A673 (cell line): ENCODE measurements around the gene PRND. TPM values are rescaled to one million over a fixed set of nuclear protein-coding genes. Genes with fewer than 3 reads are reported as not detected.
A peak's percentile ranks its signal among the peaks of the same experiment; 100 is the strongest.

Experiments
- BruUV-seq: library from RNA; stranded (reverse); fragments of 400-500 nt; replicated peaks from 2 replicates; lab custom pipeline; 2021; lab: Mats Ljungman, UMichigan
- CTCF ChIA-PET: fragments of 300-600 bp; sonication (Branson Sonifier 250); formaldehyde crosslinking; loops from one replicate; lab custom pipeline; 2022; ENCODE audit warnings: antibody characterized with exemption; lab: Charles Lee
- POLR2A ChIA-PET: fragments of 300-600 bp; sonication (Branson Sonifier 250); formaldehyde crosslinking; loops from one replicate; lab custom pipeline; 2022; ENCODE audit warnings: antibody characterized with exemption; ENCODE audit not compliant: low non-redundant PET; lab: Charles Lee
- DNase-seq: peaks from one replicate; pipeline ENCODE4 v3.0.0-alpha.2; 2015; ENCODE audit warnings: low spot score
- H3K27ac ChIP-seq: fragments of 200-600 bp; sonication (generic); 2 replicates; pipeline ENCODE4 v1.5.1; 2016; ENCODE audit warnings: mixed run types, low read depth, mild to moderate bottlenecking, mixed read lengths, antibody characterized with exemption, low read length; ENCODE audit not compliant: poor library complexity, severe bottlenecking
- H3K27me3 ChIP-seq: fragments of 200-600 bp; sonication (generic); replicated peaks from 2 replicates; pipeline ENCODE4 v1.6.1; 2017; ENCODE audit warnings: mixed run types, low read depth, mild to moderate bottlenecking, mixed read lengths, antibody characterized with exemption, low read length; ENCODE audit not compliant: insufficient read depth, poor library complexity
- H3K36me3 ChIP-seq: fragments of 200-600 bp; sonication (generic); 2 replicates; pipeline ENCODE4 v1.6.1; 2016; ENCODE audit warnings: mixed run types, mild to moderate bottlenecking, mixed read lengths, antibody characterized with exemption, low read length; ENCODE audit not compliant: insufficient read depth, poor library complexity, severe bottlenecking
- H3K4me1 ChIP-seq: fragments of 200-600 bp; sonication (generic); 2 replicates; pipeline ENCODE4 v1.6.1; 2017; ENCODE audit warnings: mixed run types, mild to moderate bottlenecking, mixed read lengths, antibody characterized with exemption, low read length; ENCODE audit not compliant: insufficient read depth, poor library complexity, severe bottlenecking
- H3K4me3 ChIP-seq: fragments of 200-600 bp; sonication (generic); 2 replicates; pipeline ENCODE4 v1.5.1; 2016; ENCODE audit warnings: low read depth, mixed run types, mild to moderate bottlenecking, mixed read lengths, low read length; ENCODE audit not compliant: poor library complexity, severe bottlenecking
- H3K9me3 ChIP-seq: fragments of 200-600 bp; sonication (generic); 2 replicates; pipeline ENCODE4 v1.6.1; 2016; ENCODE audit warnings: mixed run types, low read depth, mild to moderate bottlenecking, mixed read lengths, antibody characterized with exemption, low read length; ENCODE audit not compliant: poor library complexity, severe bottlenecking
- EZH2 ChIP-seq: fragments of 200-600 bp; sonication (generic); IDR thresholded peaks from 2 replicates; pipeline ENCODE4 v1.6.1; 2017; ENCODE audit warnings: borderline replicate concordance, low read depth, mild to moderate bottlenecking, mixed read lengths, antibody characterized with exemption, low read length; ENCODE audit not compliant: poor library complexity, severe bottlenecking
- intact Hi-C: fragments of 100-400 bp; cut with micrococcal nuclease; formaldehyde crosslinking; loops from one replicate; pipeline ENCODE4 v1.10.0; 2022; ENCODE audit not compliant: unreplicated experiment
- total RNA-seq: library from RNA; stranded (reverse); gene quantifications from 2 replicates; pipeline ENCODE4 v1.2.3, GENCODE V29; 2021
- TF ChIP-seq, protein P1 (sequence below): fragments of 300-800, 200-600 bp; sonication (generic); conservative IDR thresholded peaks from 2 replicates; pipeline ENCODE4 v1.5.1; 2017; ENCODE audit warnings: low read depth, mild to moderate bottlenecking, antibody characterized with exemption, low read length, moderate library complexity, mixed read lengths

Gene PRND
- total RNA-seq, 1 experiment from 2014 or later, result 0.09 TPM

DNA sequence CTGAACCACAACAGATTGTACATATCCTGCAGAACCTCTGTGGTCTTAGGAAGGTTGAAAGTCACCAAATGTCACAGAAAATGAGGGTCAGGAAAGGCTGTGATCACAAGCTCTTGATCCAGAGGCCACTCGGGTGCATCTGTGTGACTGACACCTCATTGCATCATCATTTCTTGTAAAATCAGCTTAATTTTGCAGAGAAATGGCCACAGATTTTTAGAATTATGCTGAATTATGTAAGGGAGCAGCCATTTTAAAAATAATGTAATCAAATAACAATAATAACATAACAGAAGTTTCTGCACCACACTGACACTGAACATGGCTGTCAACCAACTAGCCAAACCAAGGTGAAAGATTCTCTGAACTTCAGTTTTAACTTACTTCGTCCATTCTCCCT lies 32.5 kb upstream of the PRND start:
- Histone ChIP-seq H3K36me3 (no peaks in the 10 kb centered on the region), H3K4me1 (peaks cover 37% of the 10 kb centered on the region), H3K4me3 (no peak overlapping the region), H3K27me3 (no peaks in the 10 kb centered on the region), H3K27ac (peak overlapping the region; percentile 56), H3K9me3 (no peaks in the 10 kb centered on the region)
- no TSS peak for BruUV-seq
- ChIA-PET CTCF (no interaction called here), POLR2A (interaction anchor here (0.6 to 0.8 kb wide), 2 partner anchors 10 to 835 kb away, joined by 5 read pairs; no protein-coding TSS in a partner anchor)
- TF ChIP-seq, protein P1, sequence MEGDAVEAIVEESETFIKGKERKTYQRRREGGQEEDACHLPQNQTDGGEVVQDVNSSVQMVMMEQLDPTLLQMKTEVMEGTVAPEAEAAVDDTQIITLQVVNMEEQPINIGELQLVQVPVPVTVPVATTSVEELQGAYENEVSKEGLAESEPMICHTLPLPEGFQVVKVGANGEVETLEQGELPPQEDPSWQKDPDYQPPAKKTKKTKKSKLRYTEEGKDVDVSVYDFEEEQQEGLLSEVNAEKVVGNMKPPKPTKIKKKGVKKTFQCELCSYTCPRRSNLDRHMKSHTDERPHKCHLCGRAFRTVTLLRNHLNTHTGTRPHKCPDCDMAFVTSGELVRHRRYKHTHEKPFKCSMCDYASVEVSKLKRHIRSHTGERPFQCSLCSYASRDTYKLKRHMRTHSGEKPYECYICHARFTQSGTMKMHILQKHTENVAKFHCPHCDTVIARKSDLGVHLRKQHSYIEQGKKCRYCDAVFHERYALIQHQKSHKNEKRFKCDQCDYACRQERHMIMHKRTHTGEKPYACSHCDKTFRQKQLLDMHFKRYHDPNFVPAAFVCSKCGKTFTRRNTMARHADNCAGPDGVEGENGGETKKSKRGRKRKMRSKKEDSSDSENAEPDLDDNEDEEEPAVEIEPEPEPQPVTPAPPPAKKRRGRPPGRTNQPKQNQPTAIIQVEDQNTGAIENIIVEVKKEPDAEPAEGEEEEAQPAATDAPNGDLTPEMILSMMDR, result no peak
- intact Hi-C loops, result no loop called here
- no peak for DNase-seq

DNA sequence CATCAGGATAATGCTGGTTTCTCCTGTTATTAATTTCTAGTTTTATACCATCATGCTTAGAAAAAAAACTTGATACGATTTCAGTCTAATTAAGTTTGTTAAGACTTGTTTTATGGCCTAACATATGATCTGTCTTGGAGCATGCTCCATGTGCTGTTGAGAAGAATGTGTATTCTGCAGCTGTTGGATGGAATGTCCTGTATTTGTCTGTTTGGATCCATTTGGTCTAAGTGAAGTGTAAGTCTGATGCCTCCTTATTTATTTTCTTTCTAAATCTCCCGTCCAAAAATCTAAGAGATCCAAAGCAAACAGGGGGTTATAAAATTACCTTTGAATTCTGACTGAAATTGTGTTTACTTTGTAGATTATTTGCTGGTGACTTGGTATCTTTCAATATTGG lies 30.0 kb upstream of the PRND start:
- no peak overlapping the region for H3K27ac ChIP-seq
- H3K36me3 ChIP-seq, result no peaks in the 10 kb centered on the region
- no TSS peak for BruUV-seq
- intact Hi-C loops, result no loop called here
- no peaks in the 10 kb centered on the region for H3K27me3 ChIP-seq
- H3K4me1 ChIP-seq, result peaks cover 38% of the 10 kb centered on the region
- no peak overlapping the region for H3K4me3 ChIP-seq
- ChIA-PET POLR2A (no interaction called here), CTCF (no interaction called here)
- TF ChIP-seq, protein P1, result no peak
- TF ChIP-seq EZH2, result no peak
- no peak for DNase-seq
- H3K9me3 ChIP-seq, result no peaks in the 10 kb centered on the region

DNA sequence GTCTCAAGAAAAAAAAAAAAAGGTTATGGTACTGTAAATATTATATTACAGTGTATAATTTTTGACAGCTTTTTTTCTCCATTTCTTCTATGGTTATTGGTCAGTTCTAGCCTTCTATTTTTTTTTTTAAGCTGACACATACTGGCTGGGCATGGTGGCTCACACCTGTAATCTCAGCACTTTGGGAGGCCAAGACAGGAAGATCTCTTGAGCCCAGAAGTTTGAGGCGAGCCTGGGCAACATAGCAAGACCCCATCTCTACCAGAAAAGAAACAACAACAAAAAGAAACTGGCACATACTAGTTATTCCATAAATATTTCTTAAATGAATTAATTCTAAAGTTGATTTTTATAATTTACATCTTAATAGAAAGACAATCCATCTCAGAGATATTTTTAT lies 27.6 kb upstream of the PRND start:
- TF ChIP-seq, protein P1, result no peak
- TF ChIP-seq EZH2, result no peak
- DNase-seq, result no peak
- POLR2A ChIA-PET, result no interaction called here

More for the DNA sequence above, 27.6 kb upstream of the PRND start:
- no TSS peak for BruUV-seq
- no peak overlapping the region for H3K27ac ChIP-seq
- no peaks in the 10 kb centered on the region for H3K27me3 ChIP-seq
- intact Hi-C loops, result no loop called here
- H3K4me3 ChIP-seq, result no peak overlapping the region
- CTCF ChIA-PET, result no interaction called here
- no peaks in the 10 kb centered on the region for H3K9me3 ChIP-seq
- H3K4me1 ChIP-seq, result peaks cover 34% of the 10 kb centered on the region
- H3K36me3 ChIP-seq, result no peaks in the 10 kb centered on the region
